Stimulated activated CD4-positive, alpha-beta T cell treated with anti-CD3 and anti-CD28 coated beads, Interleukin-4, amount 100 ng/mL, for 1 hour (primary cell): ENCODE measurements around the gene TSPAN9.

ENCODE experiments used
- DNase-seq: peaks from one replicate; pipeline ENCODE4 v3.0.0-alpha.2; 2020

Gene TSPAN9

DNA sequence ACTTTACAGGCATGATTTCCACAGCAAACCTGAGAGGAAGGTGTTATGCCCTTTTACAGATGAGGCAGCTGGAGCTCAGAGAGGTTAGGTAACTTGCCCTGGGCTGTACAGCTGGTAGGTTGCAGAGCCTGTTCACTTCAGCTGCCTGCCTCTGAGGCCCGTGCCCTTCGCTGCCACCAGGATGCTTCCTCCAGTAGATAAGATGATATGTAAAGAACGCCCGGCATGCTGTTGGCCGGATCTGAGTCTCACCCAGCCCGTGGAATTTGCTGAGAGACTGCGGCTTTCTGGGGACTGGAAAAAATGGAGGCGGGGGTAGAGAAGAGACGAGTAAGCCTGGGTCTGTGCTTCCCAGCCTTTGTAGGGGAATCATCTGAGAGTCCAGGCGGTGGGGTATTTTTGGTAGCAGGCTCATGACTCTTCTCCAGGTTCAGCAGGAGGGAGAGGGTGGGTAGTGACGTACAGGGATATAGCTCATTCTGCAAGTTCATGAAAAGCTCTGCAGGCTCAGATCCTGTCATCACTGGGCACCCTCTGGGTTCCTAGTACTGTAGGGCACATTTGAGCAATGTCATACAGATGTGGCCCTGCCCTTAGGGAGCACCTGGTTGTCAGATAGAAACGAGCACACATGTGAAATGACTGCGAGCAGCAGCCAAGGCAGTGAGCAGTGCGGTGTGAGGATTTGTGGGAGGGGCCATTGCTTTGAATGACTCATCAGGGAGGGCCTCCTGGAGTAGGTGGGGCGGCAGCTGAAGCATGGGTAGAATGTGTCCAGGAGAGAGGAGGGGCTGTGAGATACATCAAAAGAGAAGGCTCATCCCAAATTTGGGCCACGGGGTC is 159.4 kb downstream of the TSPAN9 start:
- no peak for DNase-seq

DNA sequence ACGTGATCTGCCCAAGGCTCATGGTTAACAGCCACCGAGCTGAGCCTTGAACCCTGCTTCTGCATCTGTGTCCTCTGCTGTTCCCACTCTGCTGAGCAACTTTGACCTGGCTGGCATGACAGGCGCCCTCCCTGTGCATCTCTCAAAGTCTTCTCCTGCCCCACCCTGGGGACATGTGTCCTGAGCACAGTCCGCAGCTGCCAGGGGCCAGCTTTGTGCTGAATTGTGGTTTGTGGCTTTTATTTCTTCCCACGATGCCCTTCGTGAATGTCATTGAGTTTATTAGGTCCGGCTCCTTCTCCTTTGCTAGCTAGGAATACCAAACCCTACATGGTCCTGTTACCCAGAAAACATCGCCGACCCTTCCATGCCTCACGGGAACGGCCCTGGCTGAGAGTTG is 161.0 kb downstream of the TSPAN9 start:
- no peak for DNase-seq

DNA sequence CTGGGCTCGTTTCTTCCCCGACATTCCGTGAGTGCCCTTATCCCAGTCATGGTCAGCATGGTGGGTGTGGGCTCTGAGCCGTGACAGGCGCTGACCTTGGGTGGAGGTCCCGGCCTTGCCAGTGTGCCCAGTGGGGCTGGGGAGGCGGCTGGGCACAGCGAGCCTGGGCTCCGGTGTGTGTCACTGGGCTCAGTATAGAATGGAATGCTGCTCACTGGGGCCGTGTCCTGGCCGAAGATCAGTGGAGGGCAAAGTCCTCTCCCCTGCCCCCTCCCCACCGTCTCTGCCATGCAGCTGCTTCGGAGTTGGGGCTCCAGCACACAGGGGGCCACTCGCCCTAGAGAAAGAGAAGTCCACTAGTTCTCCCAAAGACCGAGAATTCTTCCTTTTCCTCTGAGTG is 164.4 kb downstream of the TSPAN9 start:
- no peak for DNase-seq

DNA sequence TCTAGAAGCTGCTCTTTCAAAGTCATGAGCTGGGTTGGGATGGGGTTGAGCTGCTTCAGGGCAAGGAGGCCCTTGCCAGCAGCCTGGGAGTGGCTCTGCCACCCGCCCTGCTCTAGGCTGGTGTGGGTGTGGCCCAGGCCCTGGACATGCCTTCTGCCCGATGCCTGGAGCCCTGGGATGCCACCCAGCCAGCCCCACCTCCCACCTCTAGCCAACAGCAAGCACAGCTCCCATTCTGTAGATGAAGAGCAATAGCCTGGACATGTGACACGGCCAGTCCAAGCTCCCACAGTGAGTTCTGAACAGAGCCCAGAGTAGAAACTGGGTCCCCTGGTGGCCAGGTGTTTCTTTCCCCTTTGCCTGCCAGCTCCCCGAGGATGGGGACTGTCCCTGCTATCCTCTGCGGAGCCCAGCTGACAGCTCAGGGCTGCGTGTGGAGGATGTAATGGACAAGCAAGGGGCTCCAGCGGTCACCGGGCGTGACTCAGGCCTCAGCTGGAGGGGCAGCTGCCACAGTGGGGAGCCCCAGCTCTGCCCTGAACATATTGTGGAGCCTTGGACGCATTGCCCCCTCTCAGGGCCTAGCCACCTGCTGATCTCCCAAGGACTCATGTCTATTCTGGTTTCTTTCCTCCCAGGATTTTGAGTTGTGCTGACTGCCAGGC is 165.2 kb downstream of the TSPAN9 start:
- DNase-seq = no peak

DNA sequence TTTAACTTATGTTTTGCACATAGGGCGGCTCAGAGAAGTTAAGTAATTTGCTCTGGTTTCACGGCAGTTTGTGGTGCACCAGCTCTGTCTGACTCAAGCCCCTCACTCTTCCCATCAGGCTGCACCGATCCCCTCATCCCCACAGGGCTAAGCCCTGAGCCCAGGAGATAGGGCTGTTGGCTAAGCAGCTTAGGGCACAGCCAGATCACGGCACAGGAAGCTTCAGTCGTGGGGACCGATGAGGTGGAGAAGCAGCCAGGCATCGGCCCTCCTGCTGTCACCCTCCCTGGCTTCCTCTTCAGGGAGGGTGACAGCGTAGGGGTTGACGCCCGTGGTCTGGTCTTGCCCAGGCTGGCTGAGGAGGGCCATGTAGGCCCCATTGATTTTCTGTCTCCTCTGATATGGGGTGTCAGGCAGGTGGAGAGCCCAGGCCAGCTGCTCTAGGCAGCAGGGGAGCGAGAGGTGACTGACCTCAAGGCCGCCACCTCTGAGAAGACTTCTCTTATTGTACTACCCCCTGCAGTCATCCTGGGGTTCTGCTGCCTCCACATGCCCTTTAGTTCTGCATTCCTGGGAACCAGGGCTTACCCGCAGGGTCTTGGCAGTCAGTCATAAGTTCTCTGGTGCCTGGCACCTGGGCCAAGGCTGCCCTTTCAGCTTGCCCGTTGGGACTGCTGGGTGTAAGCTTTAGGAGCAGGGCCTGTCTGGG is 166.4 kb downstream of the TSPAN9 start:
- DNase-seq = no peak

DNA sequence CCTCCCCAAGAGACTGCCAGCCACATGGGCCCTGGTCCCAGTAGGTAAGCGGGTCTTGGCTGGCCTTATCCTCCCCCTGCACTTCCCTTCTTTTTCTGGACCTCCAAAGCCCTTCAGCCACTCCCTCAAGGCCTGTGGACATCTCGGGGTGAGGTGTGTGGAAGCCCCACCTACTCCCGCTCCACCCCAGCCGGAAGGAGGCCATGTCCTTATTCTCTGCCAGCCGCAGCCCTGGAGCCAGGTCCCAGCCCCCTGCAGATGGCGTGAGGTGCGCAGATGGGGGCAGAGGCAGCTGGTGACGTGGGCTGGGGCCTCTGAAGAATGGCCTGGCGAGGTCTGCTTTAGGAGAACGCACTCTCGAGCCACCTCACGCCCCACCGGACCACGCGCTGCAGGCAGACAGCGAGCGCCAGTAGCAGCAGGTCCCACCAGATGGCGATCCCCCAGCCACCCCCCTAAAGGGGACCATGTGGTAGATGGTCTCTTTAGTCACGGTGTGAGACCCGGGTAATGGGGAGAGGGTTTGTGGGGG is 167.1 kb downstream of the TSPAN9 start:
- DNase-seq = no peak

DNA sequence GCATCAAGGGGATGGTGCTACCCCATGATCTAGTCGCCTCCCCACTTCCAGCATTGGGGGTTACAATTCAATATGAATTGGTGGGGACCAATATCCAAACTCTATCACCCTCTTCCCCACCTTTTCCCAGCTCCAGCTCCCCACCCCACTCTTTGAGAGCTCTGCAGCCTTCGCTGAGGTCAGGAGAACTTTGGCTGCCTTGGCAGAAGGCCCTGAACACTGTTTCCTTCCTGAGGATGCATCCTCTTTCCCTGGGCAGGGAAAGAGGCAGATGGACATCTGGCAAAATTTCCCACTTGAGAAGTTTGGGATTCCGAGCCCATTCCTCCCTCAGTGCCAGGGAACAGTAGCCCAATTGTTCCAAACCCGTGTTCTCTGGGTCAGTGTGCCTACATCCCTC is 169.1 kb downstream of the TSPAN9 start:
- no peak for DNase-seq

DNA sequence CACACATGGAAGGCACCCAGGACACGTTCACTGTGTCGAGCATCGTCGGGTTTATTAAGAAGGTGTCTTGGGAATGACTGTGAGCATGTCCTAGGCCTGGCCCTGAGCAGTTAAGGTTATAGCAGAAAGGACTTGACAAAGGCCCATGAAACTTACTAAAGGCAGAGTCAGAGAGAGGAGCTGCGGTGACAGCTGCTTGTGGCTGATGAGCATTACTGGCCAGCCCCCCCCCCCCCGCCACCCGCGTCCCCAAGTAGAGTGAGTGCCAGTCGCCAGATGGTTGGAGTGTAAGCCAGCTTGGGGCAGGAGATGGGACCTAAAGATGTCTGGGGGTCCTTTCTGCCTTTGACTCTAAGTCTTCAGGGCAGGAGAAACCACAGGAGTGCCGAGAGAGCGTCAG is 169.9 kb downstream of the TSPAN9 start:
- no peak for DNase-seq

DNA sequence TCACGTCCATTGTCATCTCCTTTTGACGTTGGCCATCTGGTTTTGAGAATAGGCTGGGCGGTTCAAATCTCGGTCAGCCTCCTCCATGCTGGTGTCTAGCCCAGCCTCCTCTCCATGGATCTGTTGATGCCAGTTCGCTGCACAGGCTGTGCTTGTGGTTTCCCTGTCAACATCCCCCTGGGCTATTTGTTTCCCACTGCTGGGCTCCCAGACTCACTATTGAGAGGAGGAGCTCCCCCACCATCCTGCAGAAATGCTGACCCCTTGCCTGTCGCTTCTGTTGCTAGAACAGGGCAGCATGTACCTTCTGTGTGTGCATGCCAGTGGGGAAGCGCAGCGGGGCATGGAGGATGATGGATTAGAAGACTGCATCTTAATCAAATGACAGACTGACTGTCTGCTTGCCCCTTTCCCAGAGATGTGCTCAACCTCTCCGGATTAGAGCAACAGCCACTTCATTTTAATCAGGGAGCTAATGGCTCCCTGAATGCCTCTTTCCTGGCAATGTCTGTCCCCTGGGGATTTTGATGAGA is 170.5 kb downstream of the TSPAN9 start:
- no peak for DNase-seq

DNA sequence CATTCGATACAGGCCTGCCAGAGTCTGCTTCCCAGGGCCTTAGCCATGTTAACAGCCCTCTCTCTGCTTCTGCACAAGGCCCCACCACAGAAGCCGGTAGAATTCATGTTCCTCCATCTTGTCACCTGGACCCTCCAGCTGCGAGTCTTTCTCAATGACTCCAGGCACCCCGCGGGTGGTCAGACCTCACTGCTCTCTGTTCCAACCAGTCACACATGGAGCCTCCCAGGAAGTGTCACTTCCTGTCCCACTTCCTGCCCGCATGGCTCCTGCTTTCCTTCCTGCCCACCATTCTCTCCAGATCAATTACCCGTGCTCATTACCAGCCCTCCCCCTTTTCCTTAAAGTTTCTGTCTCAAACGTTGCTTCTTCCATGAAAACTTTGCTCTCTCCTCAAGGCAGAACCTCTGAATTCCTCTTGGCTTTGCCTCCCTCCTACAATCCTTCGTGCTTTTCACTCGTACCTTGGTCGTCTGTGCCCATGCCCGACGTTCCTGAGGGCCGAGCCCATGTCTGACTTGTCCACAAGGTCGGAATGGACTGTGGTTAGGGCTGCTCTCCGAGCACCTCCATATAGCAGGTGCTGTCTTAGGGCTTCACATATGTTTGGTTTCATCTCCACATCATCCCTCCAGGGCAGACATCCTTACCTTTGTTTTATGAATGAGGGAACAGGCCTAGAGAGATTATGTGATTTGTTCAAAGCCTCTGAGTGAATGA is 172.1 kb downstream of the TSPAN9 start:
- no peak for DNase-seq

DNA sequence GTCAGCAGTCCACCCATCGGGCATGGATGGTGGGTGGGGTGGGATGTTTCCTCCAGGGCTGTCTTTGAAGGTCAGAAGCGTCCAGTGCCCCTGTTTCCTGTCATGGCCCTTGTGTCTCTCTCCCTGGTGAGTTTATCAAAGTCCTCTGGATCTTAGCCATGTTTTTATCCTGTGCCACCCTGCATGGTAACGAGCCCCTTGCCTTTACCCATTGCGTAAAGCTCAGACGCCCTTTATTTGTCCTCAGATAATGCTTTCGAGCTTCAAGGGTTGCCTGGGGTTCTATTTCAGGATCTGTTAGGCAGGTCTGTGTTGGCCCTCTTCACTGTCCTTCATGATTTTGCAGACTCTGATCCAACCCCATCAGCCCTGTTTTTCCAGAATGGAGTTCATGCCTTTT is 172.9 kb downstream of the TSPAN9 start:
- no peak for DNase-seq

DNA sequence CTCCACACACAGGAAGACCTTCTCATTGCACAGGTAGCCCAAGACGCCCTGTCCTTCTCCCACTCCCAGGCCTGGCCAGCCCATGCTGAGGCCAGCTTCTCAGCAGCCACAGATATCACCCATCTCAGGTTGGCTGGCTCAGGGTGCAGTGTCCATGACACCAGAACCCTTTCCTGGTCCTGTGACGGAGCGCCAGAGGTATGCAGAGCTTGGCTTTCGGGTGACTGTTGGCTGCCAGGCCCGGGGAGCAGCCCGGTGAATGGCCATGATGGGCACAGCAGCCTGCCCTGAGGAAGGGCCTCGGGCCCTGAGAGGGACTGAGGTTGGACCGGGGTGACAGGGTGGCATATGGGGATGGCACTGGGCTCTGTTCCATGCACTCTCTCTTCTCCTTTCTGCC is 173.4 kb downstream of the TSPAN9 start:
- no peak for DNase-seq

DNA sequence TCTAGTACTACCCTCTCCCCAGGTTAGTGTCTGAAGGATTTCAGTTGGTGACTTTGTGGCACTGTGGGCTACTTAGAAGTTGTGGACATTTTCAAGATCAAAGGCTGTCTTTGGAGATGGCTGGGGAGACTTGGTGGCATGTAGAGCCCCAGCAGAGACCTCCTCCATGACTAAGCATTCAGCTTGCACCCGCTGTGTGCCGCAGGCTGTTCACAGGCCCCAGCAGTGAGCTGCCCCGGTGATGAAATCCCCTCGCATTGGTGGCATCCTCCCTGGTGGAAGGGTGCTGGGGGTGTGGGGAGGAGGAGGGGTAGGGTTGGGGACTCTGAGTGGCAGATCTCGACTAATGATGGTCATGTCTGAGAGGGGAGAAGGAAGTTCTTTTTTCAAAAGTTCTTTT is 173.9 kb downstream of the TSPAN9 start:
- DNase-seq = no peak

DNA sequence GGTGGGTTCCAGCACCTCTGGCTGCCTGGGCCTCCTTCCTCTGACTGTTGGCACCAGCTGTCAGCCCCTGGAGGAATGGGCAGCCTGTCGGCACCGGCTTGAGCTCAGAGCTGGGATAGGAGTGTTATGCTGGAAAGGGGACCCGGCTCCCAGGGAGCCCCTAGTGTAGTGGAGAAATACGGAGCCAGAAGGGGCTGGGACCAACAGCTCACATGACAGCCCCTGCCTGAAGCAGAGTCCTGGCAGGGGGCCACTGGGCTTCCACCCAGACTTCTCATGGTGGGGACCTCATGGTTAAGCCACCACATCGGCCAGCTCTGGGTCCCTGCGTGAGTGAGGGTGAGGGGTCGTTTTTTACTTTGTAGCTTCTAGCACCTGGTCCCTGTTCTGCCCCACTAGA is 174.5 kb downstream of the TSPAN9 start:
- no peak for DNase-seq

DNA sequence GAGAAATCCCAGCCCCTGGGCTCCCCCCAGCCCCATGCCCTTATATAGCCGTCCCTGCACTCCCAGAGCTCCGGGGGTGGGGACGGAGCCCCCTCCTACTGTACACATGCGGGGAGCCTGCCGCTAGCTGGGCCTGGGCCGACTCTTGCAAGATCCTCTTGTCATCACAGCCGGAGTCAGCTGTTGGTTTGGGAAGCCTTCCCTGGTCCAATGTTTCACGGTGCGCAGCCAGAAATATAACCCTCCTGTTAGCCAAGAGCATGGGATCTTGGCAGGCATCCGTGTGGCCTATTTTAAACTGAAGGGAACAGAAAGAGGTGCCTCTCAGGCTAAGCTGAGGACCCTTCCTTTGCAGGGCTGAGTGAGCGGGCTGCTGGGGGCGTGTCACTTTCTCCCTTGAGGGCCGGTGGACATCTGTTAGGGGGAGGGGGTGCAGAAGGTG is 175.3 kb downstream of the TSPAN9 start:
- DNase-seq = no peak

DNA sequence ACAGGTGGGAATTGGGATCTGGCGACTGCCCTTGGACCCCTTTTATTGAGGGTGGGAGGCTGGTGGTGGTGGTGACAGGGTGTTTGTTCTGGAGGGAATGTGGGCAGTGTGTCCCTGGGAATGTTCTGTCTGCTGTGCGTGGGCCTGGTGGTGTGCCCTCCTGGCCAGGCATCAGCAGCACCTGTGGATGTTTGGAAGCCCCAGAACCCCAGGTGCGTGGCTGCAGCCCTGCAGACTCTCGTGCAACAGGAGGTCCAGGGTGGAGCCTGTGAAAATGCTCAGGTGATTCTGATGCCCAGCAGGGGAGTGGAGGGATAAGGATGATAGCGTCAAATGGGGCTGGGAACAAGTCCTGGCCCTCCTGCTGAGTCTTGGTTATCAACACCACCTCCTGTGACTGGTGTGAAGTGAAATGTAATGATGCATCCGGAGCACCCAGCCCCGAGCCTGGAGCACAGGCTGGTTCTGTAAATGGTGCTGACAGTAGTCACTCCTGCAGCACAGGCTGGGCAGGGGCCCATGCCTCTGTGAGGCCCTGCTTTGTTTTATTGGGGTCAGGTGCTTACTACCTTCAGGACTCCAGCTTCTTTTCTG is 176.6 kb downstream of the TSPAN9 start:
- DNase-seq = no peak

DNA sequence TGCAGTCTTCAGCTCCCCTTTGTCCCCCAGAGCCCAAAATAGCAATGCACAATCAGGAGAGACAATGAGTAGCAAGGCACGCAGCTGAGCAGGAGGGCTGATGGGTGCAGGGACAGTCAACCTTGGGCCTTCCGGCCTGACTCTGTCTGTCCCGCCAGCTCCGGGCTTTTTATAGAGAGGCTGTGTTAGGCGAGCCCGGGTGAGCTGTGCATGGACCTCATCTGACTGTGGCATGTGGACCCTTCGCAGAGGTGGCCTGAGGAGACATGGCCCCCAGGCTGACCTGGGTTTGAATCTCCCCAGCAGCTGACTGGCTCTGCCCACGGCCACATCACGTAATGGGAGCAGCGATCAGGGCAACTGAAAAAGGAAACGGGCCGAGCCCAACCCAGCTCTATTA is 177.9 kb downstream of the TSPAN9 start:
- no peak for DNase-seq

DNA sequence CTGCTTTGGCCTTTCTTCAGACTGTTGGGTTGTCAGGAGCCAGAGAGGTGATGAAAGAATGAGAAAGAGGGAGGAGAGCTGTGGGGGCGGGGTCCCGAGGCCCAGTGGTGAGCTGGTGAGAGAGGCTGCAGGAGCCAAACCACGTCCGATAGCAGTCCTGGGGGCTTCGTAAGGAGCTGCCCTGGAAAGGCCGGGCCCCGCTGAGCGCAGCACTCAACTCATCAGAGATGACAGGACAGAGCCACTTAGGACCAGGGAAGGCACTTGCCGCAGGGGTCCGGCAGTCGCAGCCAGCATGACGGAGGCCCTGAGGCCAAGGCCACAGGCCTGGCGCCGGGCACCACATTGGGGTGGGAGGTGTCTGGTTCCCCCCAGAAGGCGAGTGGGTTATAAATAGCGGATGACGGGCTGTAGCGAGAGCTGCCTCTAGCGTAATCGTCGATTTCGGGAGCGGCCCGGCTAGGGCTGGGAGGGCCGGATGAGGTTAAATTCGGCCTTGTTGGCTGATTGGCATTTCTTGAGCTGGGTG is 179.0 kb downstream of the TSPAN9 start:
- DNase-seq = no peak

DNA sequence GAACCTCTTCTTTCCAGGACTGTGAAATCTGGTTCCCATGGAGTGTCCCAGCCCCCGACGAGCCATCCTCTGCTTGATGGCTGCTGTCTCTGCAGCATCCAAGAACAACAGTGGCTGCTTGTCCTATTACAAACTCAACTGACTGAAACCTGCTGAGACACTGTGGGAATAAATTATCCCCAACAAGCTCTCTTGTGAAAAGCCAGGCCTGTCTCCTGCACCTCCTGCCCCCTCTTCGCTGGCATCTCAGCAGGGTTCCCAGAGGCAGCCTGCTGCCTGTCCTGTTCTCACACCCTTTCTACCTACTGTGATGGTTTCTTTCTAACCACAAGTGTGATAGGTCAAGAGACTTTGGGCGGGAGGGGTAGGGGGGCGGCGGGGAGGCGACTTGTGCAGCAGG is 180.2 kb downstream of the TSPAN9 start:
- DNase-seq = no peak

DNA sequence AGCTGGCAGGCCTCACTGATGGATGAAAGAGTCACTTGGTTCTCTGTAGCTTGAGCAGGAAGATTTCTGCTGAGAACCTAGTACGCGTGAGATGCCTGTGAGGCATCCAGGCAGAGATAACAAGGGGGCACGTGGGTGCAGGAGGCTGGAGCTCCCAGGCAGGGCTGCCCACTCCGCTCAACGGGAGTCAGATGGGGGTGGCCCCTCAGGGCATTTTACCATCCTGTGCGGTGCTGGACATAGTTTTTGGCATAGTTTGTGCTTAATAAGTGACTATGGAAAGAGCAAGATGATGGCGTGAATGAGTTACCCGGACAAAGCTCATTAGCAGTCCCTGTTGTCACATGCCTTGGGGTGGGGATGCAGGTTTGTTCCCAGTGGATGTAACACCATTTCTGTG is 182.8 kb downstream of the TSPAN9 start:
- no peak for DNase-seq

DNA sequence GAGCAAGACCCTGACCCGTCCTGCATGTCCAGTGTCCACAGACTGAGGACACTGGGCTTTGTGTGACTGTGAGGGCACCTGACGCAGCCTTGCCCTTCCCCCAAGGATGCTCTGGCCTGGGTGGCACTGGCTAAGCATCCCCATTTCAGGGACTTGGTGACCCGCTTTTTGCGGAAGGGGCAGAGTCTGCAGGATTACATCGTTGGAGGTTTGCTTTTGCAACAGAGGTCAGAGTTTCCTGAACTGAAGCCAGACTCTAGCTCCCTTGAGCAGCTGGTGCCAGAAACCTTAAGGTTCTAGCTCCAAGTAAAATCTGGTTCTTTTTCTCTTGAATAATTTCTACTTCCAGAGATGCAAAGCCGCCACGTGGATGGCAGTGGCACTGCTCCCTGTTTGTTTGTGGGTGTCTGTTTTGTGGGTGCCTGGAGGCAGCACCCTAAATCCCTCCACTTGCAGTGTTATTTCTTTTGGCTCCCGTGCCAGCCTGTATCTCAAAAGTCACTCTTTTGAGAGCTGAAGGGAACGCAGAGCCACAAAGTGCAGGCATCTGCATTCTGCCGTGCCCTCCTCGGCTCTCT is 184.7 kb downstream of the TSPAN9 start:
- no peak for DNase-seq

DNA sequence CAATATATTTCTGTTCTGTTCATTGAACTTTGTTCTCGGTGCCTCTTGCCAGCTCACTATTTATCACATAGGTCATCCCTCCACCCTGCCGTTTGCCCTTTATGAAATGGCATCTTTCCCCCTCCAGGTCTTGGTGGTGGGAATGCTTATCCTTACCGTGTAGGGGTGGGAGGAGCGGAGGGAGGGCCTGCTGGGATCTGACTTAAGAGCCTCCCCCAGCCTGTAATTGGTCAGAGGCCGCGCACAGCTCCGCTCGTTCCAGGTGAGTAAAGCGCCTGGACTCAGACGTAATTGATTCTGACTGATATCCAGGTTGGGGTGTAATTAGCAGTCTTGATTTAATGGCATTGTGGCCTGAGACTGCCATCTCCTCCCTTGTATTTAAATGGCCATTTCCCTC is 185.3 kb downstream of the TSPAN9 start:
- DNase-seq = no peak
